ENCODE measurements around the gene FAM83E.

Gene FAM83E

GRCh38 chr19:48614436-48615230 is at the start of gene FAM83E:
Gene FAM83E (minus strand): TSS chr19:48615076. CDS start chr19:48613372, 1,704 bp downstream.
- no peak for TF ChIP-seq GATA3 (IDR thresholded peaks at IDR 0.05; ENCODE audit: low read depth, low read length)
- TF ChIP-seq GATA2 (IDR thresholded peaks at IDR 0.05; ENCODE audit: low read depth, low read length) = no peak

GRCh38 chr19:48664476-48664875 is 49.6 kb upstream of the FAM83E start:
- TF ChIP-seq GATA2 (IDR thresholded peaks at IDR 0.05; ENCODE audit: low read depth, low read length) = no peak
- no peak for TF ChIP-seq GATA3 (IDR thresholded peaks at IDR 0.05; ENCODE audit: low read depth, low read length)

DNA sequence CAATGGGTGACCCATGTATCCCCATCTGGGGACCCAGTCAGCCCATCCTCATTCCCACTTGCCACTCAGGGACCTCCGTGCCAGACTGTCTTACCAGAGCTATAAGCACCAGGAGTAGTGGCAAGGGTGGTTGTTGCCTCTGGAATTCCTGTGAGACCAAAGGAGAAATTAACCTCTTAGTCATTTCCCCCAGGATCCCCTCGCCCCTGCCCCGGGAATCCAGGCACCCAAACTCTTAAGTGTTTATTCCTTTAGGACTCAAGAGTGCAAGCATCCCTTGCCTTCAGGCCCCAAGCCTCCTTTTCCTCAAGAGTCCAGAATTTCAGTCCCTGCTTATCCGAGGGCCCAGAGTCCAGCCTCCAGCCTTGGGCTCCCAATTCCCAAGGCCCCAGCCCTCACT is 48.8 kb upstream of the FAM83E start:
- no peak for TF ChIP-seq GATA3 (IDR thresholded peaks at IDR 0.05; ENCODE audit: low read depth, low read length)

DNA sequence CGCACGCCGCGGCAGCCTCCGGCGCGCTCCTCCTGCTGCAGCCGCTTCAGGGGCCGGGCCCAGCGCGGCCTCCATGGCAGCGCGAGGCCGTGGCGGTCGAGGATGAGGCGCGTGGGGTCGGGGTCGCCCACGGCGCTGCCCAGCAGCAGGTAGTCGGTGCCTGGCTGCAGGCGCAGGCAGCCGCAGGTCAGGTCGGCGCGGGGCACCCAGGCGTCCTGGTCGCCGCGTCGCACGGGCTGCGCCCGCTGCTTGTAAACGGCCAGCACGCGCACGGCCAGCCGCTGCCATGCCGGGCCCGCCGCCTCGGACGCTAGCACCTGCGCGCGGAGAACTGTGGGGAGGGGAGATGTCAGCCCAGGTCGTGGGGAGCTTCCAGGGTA is 46.8 kb upstream of the FAM83E start:
- TF ChIP-seq GATA3 (IDR thresholded peaks at IDR 0.05; ENCODE audit: low read depth, low read length) (no peak), GATA2 (IDR thresholded peaks at IDR 0.05; ENCODE audit: low read depth, low read length) (no peak)

DNA sequence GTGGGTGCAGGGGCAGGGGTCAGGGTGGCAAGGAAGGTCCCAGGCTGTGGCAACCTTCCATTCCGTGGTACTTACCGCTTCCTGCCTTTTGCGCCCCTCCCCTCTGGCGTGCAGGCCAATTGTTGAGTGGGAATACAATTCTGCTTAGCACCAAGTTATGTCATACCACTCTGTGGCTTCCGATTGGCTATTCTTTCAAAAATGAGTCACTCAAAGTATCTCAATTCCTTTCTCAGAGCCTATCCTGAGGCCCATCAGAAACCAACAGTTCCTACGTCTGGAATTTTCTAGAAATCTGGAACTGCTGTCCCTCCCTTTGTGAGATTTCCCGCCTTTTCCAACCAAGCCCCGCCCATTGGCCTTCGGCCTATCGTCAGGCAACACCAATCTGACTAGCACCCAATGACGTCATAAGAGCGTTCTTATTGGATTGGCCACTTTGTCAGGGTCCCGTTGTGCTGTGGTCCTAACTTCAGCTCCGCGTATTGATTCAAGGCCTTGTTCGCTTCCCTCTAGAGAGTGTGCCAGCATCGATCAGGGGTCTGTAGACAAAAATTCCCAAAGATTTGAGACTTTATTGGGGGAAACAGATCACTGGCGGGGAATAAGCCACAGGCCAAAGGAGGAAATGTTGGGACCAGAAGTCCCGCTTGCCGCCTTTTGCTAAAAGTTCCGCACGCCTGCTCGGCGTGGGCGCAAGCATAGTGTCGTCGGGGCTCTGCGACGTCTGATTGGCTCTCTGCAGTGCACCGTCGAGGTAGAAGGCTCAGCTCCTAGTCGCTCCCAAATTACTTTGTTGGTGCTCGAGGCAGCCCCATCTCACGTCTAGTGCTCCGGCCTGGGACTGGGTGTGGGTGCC is 46.2 kb upstream of the FAM83E start:
- TF ChIP-seq GATA2 (IDR thresholded peaks at IDR 0.05; ENCODE audit: low read depth, low read length) (no peak), GATA3 (IDR thresholded peaks at IDR 0.05; ENCODE audit: low read depth, low read length) (no peak)

DNA sequence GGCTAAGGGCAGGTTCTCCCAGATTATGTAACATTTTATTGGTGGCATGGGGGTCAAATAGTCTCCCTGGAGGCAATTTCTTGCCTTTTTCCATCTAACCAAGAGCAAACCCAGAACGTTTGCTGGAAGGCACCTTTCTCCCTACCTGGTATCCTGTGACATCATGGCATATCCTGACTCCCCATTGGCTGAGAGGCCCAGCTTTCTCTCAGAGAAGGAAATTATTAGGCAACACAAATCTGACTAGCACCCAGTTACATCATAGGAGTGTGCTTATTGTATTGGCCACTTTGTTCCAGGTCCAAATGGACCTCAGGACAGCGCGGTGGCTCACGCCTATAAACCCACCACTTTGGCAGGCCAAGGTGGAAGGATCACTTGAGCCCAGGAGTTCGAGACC is 44.9 kb upstream of the FAM83E start:
- TF ChIP-seq GATA2 (IDR thresholded peaks at IDR 0.05; ENCODE audit: low read depth, low read length) = no peak
- no peak for TF ChIP-seq GATA3 (IDR thresholded peaks at IDR 0.05; ENCODE audit: low read depth, low read length)

DNA sequence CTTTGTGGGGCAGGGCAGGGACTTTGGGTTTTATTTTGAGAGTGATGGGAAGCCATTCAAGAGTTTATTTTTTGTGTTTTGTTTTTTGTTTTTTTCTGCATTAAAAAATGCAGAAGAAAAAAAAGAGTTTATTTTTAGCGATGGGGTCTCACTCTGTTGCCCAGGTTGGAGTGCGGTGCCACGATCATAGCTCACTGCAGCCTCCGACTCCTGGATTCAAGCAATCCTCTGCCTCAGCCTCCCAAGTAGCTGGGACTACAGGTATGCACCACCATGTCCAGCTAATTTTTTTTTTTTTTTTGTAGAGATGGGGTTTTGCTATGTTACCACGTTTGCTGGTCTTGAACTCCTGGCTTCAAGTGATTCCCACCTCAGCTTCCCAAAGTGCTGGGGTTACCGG is 43.6 kb upstream of the FAM83E start:
- TF ChIP-seq GATA2 (IDR thresholded peaks at IDR 0.05; ENCODE audit: low read depth, low read length) (no peak), GATA3 (IDR thresholded peaks at IDR 0.05; ENCODE audit: low read depth, low read length) (no peak)

DNA sequence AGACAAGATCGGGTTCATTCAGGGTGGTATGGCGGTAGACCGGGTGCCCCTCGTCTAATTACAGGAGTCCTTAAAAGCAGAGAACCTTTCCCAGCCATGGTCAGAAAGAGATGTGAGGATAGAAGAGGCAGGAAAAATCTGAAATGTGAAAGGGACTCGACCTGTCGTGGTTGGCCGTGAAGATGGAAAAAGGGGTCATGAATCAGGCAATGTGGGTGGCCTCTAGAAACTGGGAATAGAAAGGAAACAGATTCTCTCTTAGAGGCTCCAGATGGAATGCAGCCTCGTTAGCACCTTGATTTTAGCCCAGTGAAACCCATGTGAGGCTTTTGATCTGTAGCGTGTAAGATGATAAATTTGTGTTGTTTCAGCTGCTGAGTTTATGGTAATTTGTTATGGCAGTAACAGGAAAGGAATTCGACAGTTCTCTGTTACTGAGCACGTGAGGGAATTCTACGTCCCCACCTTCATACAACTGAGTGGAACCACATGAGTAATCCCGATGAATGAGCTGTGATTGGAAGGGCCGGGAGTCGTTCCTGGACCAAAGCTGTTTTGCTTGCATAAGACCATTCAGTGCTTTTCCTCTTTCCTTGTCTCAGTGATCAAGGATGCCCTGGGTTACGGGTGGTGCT is 42.1 kb upstream of the FAM83E start:
- TF ChIP-seq GATA3 (IDR thresholded peaks at IDR 0.05; ENCODE audit: low read depth, low read length) (no peak), GATA2 (IDR thresholded peaks at IDR 0.05; ENCODE audit: low read depth, low read length) (no peak)

DNA sequence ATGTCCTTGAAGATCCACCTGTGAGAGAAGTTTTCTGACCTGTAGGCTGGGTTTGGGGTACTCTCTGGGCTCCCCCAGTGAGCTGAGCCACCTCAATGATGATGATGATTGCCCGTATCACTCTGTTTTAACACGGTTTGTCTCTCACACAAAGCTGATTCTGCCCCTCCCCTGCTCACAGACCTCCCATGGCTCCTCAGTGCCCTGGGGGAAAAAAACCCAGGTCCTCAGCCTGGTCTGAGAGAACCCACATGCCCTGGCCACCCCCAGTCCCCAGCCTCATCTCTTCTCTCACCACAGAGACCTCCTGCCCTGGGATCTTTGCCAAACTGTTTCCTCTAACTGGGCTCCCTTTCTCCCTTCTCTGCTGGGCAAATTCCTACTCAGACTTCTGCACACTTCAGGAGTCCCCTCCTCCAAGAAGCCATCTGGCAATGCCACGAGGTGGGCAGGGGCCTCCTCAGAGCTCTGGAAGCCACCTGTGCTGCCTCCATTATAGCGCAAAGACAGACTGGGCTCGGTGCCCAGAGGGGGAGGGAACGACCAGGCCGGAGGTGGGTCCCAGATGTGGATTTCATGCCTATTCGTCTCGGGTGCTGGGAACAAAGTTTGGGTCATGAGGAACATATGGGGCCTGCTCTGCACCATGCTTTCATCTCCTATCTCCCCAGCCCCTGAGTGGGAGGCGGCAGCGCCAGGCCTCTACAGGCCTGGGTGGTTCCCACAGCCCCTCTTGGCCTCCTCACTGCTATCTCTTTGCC is 39.6 kb upstream of the FAM83E start:
- no peak for TF ChIP-seq GATA2 (IDR thresholded peaks at IDR 0.05; ENCODE audit: low read depth, low read length)
- no peak for TF ChIP-seq GATA3 (IDR thresholded peaks at IDR 0.05; ENCODE audit: low read depth, low read length)

GRCh38 chr19:48651683-48652048 is 36.8 kb upstream of the FAM83E start:
- TF ChIP-seq GATA3 (IDR thresholded peaks at IDR 0.05; ENCODE audit: low read depth, low read length) (no peak), GATA2 (IDR thresholded peaks at IDR 0.05; ENCODE audit: low read depth, low read length) (no peak)

DNA sequence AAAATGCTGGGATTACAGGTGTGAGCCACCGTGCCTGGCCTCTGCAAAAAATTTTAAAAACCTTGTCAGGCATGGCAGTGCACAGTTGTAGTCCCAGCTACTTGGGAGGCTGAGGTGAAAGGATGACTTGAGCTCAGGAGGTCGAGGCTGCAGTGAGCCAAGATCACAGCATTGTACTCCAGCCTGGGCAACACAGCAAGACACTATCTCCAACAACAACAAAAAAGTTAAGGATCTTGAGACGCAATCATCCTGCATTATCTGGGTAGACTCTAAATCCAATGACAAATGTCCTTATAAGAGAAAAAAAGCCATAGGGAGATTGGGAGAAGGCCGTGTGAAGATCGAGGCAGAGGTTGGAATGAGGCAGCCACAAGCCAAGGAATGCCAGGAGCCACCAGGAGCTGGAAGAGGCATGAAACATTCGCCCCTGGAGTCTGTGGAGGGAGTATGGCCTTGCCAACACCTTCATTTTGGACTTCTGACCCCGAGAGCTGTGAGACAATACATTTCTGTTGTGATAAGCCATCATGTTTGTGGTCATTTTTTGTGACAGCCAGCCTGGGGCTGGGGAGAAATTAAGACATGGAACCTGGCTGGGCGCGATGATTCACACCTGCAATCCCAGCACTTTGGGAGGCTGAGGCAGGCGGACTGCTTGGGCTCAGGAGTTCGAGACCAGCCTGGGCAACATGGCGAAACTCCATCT is 36.3 kb upstream of the FAM83E start:
- TF ChIP-seq GATA3 (IDR thresholded peaks at IDR 0.05; ENCODE audit: low read depth, low read length) (no peak), GATA2 (IDR thresholded peaks at IDR 0.05; ENCODE audit: low read depth, low read length) (no peak)

GRCh38 chr19:48648134-48648533 is 33.3 kb upstream of the FAM83E start:
- TF ChIP-seq GATA2 (IDR thresholded peaks at IDR 0.05; ENCODE audit: low read depth, low read length) (no peak), GATA3 (IDR thresholded peaks at IDR 0.05; ENCODE audit: low read depth, low read length) (no peak)

DNA sequence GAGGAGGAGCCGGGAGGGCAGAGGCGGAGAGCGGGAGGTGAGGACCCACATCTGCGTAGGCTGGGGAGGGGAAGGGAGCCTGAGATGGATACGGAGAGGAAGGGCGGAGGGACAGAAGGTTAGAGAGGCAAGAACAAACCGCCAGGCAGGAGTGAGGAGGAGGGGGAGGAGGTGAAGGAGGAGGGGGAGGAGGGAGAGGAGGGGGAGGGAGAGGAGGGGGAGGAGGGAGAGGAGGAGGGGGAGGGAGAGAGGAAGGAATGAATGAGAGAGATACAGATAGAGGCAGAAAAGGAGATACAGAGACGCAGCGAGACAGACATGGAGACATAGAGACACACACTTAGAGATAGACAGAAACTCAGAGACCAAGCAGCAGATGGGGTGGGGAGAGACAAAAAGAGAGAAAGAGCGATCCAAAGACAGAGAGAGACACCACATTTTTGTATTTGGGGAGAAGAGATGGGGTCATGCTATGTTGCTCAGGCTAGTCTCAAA is 31.9 kb upstream of the FAM83E start:
- TF ChIP-seq GATA3 (IDR thresholded peaks at IDR 0.05; ENCODE audit: low read depth, low read length) (no peak), GATA2 (IDR thresholded peaks at IDR 0.05; ENCODE audit: low read depth, low read length) (no peak)
